HK-2 (cell line): Measurements from ENCODE around the gene RPRD1B.
"Not testable (repeated sequence)": the region's sequence is repeated elsewhere in the genome, so short reads cannot be mapped to it uniquely, and the experiment has no call there.

Source experiments
- DNase-seq: peaks from one replicate; pipeline ENCODE4 v3.0.0-alpha.2; 2018; ENCODE audit not compliant: unreplicated experiment

RPRD1B gene

DNA sequence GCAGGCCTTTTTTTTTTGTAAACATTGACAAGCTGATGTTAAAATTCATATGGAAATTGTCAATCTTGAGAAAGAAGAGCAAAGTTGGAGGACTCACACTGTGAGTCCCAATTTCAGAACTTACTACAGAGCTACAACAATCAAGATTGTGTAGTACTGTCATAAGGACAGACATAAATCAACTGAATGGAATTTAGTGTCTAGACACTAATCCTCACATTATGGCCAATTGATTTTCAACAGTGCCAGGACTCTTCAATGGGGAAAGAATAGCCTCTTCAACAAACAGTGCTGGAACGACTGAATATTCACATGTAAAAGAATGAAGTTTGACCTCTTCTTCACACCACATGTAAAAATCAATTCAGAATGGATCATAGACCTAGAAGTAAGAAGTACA, 70.7 kb downstream of the RPRD1B start:
- no peak for DNase-seq

DNA sequence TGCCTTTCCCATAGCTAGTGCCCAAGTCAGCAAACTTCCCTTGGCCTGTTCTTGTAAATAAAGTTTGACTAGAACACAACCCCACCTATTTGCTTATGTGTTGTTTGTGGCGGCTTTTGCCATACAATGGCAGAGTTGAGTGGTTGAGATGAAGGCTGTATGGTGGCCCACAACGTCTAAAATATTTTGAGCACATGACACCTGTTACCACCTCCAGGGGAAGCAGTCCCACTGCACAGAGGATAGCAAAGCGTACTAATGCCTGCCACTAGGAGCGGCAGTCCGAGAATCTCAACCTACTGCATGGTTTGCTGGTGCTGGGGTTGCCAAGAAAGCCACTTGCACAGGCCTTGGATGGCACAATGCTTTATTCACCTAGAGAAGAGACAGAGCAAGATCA, 72.9 kb downstream of the RPRD1B start:
- no peak for DNase-seq

DNA sequence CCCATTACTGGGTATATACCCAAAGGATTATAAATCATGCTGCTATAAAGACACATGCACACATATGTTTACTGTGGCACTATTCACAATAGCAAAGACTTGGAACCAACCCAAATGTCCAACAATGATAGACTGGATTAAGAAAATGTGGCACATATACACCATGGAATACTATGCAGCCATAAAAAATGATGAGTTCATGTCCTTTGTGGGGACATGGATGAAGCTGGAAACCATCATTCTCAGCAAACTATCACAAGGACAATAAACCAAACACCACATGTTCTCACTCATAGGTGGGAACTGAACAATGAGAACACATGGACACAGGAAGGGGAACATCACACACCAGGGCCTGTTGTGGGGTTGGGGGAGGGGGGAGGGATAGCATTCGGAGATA, 73.8 kb downstream of the RPRD1B start:
- DNase-seq: not testable (repeated sequence)

DNA sequence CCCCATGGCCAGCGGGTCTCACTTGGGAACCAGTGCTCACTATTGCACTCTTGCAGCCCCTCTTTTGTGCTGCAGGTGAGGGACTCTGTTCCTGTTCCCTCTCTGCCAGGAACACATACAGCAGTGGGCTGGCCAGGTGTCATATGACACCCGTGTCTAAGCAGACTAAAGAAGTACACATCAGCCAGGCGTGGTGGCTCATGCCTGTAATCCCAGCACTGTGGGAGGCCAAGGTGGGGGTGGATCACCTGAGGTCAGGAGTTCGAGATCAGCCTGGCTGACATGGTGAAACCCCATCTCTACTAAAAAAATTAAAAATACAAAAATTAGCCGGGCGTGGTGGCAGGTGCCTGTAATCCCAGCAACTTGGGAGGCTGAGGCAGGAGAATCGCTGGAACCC, 74.4 kb downstream of the RPRD1B start:
- not testable (repeated sequence) for DNase-seq

DNA sequence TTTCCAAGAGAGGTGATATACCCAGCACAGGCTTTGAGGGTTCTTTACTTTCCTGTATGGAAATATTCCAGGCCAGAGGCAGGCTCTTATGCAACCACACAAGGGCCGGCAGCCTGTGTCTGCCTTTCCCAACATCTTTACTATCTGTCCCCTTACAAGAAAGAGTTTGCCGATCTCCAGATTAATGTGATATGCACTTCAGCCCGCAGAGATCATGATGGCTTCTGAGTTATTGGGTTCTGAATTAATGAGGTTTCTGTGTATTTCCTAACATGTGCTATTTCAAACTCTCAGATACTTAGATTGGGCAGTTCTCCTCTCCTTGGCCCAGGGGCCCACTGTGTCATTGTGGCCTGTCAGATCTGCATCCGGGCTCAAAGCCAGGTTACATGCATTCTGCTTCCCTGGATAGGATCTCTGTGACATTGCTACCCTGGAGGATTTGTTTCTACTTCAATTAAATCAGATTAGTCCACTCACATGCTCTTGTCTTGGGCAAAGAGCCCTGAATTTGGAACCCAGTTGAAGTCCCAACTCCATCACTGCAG, 75.0 kb downstream of the RPRD1B start:
- DNase-seq: no peak

DNA sequence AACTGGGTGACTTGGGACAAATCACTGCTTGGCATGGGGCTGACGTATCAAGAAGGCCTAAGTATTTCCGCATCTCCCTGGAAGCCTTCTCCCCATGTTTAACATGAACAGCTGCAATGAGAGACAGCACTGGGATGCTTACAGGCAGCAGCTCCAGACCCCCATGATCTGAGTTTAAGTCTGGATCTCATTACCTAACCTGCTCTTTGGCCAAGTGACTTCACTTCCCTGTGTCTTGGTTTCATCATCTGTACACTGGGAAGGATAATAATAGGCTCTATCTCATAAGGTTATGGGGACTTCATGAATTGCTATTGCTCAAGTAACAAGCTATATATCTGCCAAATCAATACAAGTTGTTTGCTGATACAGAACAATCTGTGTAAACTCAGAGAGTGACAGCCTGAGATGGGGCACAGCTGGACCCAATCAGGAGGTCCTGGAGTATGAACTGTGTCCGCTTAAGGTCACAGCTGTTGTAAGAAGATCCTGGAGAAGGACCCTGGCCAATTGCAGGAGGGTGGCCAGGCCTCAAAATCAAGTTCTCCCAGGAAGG, 75.5 kb downstream of the RPRD1B start:
- no peak for DNase-seq

DNA sequence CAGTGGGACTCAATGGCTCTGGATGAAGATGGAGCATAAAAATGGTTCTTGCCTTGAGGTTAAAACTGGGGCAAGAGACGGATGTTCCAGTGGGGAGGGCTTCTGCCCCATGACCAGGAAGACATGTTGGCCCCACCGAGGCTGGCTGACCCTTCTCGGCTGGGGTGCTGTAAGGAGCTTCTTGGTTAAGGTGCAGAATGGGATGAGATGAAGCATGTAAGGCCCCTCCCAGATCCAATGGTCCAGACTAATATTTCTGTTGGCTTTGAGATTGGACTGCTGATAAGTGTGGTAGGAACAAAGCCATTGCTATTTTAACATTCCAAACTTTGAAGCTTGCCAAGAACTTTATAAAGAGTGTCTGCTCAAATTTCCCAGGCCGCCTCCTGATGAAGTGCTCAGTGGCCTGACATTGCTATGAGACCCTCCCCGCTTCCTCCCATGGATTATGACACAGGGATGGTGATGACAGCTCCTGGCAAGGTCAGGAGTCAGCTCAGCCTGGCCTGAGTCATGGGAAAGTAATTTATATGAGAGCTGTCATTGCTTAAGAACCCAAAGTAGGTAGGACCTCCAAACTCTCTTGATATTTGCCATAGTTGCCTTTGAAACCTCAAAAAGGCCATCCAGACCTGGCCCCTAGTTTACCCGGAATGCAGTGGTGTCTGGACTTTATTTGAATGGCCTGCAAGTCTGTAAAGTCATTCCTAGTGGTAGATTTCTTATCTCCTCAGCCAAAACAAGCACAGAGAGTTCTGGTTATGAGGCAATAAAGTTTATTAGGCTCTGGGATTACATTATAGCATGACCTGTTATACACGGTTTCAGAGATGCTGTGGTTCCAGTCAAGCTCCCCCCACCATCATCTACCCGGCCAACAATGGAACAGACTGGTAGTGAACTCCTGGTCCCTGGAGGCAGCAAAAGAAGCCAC, 76.3 kb downstream of the RPRD1B start:
- DNase-seq: peak; percentile 79

DNA sequence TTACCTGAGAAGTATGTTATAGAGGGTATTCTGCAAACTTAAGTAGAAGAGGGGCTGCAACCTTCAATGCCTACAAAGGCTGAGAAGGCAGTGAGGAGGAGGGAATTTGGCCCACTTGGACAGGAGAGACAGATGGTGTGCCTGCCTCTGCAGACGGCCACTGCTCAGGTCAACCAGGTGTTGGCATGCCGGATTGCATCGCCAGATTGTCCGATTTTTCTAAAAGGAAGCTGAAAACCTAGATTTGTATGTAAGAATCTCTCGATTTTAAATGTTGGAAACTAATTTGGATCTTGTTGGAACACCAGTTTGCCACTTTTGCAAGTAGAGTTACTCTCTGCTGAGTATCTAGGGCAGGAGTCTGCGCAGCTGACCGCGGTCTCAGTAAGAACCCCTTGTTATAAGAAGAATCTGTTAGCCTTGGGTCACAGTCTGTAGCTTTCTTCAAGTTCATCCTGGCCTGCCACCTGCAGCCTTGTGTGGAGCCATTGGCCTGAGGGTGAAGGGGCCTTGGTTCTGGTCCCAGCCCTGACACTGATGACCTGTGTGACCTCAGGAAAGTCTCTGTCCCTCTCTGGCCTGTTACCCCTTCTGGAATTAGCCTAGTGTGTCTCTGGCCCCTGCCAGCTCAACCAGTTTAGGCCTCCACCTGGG, 77.1 kb downstream of the RPRD1B start:
- no peak for DNase-seq

DNA sequence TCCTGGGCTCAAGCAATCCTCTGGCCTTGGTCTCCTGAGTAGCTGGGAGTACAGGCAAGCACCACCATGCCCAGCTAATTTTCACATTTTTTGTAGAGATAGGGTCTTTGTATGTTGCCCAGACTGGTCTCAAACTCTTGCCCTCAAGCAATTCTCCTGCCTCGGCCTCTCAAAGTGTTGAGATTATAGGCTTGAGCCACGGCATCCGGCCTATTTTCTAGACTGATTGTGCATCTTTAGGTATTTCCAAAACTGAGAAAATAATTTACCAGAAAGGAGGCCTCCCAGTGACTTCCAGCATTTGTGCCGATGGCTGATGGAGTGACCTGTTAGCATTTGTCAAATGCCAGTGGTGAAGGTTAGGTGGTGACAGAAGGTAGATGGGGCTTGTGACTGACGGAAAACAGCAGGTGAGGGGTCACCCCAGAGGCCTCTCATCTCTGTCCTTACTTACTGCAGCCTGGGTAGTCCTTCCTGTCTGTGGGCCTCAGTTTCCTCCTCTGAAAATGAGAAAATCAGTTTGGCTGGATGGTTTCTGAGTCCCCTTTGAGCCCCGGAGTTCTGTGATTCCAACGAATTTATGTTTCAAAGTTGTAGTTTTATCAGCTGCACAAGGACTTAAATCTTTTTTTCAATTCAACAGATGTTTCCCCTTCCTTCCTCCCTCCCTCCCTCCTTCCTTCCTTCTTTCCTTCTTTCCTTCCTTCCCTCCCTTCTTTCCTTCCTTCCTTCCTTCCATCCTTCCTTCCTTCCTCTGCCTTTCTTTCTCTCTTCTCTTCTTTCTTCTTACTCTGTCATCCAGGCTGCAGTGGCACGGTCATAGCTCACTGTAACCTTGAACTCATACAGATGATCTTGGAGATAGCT, 78.1 kb downstream of the RPRD1B start:
- no peak for DNase-seq

DNA sequence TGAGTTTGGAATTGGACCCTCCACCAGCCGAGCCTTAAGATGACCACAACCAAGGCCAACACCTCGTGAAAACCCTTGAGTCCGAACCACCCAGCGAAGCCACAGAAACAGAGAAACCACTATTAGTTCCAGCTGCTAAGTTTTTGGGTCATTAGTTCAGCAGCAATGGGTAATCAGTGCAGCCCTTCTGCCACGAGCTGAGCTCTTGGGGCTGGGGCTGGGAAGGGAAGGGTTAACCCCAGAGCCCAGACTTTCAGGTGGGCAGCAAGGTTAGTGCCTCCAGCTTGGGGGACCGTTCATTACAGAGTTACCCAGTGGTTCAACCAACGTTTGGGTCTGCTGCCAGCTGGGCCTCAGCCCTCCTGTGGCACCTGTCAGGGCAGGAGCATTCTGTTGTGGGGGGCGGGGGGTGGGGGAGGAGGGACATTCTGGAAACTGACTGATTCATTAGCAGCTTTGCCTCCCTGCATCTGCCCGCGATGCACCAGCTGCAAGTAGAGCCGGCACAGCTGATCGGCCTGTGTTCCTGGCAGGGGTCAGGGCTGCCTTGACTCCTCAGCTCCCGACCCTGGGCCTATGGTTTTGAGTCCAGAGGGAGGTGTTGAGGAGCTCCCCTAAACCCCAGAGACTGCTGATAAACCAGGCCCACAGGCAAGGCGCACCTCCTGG, 78.8 kb downstream of the RPRD1B start:
- DNase-seq: no peak

DNA sequence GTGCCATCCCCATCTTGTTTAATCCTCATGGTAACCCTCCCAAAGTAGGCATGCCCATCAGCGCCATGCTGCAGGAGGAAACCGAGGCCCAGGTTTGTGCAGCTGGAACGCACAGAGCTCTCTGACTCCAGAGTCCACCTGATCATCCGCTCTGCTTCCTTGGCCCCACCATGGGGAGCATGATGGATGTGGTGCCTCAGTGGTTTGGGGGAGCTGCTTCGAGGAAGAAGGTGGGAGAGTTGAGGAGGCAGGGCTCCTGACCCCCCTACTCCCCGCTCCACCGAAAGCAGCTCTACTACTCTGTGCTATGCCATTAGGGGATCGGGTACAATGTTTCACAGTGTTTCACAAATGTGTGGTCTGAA, 79.4 kb downstream of the RPRD1B start:
- no peak for DNase-seq

DNA sequence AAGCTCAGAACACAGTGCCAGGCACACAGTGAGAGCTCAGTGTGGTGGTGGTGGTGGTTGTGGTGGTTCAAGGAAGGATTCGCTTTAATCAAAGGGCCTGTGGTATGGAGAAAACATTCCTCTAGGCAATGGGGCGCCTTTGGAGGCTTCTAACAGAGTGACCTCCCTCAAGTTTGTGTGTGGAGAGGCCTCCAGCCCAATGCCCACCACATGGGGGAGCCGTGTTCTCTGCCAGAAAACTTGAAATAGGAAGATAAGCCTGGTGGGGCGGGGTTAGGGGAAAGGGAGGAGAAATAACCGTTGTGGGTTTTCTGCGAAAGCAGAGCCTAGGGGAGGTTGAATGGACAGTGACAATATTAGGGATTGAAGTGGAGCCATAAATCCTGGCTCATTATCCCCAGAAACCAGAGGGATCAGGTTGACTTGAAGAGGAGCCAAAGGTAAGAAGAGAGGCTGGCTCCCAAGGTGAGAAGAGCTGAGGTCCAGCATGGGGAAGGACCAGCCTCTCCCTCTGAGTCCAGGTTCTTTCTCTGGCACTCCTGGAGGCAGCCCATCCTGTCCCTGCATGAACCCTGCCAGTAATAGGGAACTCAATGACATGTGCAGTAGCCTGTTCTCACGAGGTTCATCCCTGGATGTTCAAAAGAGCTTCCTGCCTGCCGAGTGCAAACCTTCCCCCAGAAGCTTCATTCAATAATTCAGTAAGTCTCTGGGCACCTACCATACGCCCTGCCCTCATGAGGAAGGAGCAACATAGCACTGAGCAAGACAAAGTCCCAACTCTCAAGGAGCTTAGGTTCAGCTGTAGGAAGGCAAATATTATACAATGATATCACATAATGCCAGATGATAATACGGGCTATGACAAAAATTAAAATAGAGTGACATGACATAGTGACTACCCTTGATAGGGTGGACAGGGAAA, 80.1 kb downstream of the RPRD1B start:
- DNase-seq: no peak

DNA sequence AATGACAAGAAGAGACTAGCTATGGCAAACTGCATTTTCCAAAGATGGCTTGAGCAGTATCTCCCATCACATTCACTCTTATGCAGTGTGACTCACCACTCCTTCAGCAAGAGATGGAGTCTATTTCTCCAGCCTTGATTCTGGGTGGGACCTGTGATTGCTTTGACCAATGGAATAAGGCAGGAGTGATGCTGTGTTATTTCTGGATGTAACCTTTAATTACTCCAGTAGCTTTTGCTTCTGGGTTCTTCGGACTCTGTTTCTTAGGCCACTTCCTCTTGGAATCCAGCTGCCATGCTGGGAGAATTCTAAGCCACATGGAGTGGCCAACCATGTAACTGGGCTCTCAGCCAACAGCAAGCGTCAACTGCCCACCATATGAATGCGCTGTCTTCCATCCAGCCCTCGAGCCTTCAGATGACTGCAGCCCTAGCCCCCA, 80.8 kb downstream of the RPRD1B start:
- no peak for DNase-seq

DNA sequence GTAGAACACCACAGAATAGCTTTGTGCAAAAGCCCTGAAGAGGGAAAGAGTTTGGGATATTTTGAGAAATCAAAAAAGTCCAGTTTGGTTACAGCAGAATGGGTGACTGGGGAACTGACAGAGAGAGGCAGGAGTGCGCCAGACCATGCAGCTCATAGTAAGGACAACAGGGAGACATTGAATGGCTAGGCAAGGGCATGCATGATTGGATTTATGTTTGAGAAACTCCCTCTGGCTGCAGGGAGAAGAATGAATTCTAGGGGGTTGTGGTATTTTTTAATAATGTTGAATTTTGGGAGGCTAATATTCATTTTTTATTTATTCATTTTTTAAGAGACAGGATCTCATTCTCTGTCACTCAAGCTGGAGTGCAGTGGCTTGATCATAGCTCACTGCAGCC, 81.7 kb downstream of the RPRD1B start:
- DNase-seq: no peak

DNA sequence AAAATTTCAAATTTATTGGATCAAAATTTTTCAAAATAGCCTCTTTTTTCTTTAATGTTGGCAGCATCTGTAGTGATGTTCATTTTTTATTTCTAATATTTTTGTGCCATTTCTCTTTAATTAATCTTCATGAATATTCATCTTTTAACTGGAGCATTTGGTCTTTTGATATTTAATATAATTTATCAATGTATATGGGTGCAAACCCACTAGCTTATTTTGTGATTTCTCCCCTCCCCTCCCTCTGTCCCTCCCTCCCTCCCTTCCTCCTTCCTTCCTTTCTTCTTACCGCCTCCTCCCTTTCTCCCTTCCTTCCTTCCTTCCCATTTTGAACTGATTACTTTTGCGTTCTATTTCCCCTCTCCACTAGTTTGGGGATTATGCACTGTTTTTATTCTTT, 82.3 kb downstream of the RPRD1B start:
- no peak for DNase-seq

DNA sequence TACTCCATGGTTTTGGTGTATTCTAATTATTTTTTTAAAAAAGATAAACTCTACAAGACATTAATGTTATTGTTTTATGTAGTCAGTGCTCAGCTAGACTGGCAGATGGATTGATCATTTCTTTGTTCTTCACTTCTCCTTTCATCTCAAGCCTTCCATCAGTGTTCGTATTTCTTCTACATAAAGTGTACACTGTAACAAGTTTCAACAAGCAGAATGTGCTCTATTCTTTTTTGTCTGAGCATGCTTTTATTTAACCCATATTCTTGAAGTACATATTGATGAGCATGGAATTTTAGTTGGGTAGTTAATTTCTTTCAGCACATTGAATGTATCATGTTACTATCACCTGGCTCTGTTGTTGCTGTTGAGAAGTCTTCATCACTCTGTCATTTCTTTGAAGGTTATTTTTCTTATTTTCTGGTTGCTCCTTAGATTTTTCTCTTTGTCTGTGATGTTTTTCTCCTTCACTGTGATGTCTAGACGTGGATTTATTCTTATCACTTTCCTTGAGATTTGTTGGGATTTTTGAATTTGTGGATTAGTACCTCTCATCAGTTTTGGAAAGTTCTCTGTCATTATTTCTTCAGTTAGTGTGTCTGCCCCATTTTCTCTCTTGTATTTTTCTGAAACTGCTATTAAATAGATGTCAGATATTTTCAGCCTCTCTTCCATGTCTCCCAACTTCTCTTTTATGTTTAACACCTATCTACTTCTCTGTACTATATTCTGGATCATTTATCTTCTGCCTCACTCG, 83.0 kb downstream of the RPRD1B start:
- DNase-seq: no peak

DNA sequence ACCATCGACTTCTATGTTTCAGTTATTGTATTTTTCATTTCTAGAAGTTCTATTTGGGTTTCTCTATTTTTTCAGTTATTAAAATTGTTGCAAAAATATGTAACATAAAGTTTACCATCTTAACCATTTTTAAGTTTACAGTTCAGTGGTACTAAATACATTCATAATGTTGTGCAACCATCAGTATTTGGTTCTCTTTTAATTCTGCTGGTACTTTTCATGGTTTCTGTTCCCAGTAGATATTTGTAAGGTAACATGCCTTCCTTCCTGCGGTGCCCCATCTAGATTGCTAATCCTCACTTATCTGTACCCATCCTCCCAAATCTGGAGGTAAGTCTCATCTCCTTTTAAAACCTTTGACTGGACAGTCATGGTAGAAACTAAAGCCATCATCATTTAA, 83.7 kb downstream of the RPRD1B start:
- DNase-seq: no peak

DNA sequence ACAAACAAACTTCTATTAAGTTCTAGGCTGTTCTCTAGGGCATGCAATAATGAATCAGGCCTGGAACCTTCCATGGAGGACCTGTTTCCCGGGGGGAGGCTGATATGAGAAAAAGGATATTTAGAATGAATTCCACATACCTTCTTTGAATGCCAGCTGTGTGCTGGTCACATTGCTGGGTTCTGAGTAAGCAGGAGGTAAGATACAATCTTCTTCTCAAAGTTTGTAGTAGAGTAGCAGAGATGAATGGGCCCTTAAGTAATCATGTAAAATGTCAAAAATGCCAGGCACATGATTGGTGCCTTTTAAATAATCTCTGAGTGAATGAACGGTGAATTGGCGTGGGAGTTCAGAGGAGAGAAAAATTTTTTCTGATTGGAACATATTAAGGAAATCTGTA, 84.1 kb downstream of the RPRD1B start:
- no peak for DNase-seq

DNA sequence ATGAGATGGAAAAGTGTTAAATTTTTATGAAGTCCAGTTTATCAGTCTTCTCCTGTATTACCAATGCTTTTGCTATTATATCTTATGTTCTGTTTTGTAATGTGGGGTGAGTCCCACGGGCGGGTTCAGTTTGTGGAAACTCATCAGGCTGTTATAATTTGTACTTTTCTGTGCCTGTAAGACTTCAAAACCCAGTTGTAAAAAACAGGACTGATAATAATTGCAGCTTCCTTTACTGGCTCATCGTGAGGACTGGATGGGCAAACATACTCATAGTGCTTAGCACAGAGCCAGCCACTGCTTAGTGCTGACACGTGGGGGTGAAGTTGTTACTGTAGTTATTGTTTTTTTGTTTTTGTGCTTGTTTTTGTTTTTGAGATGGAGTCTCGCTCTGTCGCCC, 85.9 kb downstream of the RPRD1B start:
- no peak for DNase-seq
